BJ (cell line): ENCODE data around the gene KCTD16. TPM values are rescaled to one million over a fixed set of nuclear protein-coding genes. Genes with fewer than 3 reads are reported as not detected.

Experiments
- CTCF ChIA-PET: fragments of 350-600 bp; formaldehyde crosslinking; extraction: SDS; loops from one replicate; lab custom pipeline; 2021; ENCODE audit warnings: antibody characterized with exemption, inconsistent platforms; lab: Yijun Ruan, JAX
- POLR2A ChIA-PET: fragments of 300-600 bp; sonication (Branson Sonifier 250); formaldehyde crosslinking; extraction: SDS; loops from one replicate; lab custom pipeline; 2021; ENCODE audit warnings: antibody characterized with exemption; lab: Charles Lee
- DNase-seq: peaks from one replicate; pipeline ENCODE4 v3.0.0-alpha.2; 2011; ENCODE audit warnings: low read depth
- H3K27me3 ChIP-seq: 2 replicates; pipeline ENCODE4 v1.6.0; 2011; ENCODE audit warnings: low read length; ENCODE audit not compliant: control insufficient read depth, insufficient read depth
- H3K36me3 ChIP-seq: 2 replicates; pipeline ENCODE4 v1.5.1; 2011; ENCODE audit warnings: low read length; ENCODE audit not compliant: control insufficient read depth, insufficient read depth
- H3K4me3 ChIP-seq: 2 replicates; pipeline ENCODE4 v1.5.1; 2011; ENCODE audit warnings: low read depth, mild to moderate bottlenecking, control low read depth, low read length
- CTCF ChIP-seq: IDR thresholded peaks from 2 replicates; pipeline ENCODE4 v1.5.1; 2011; ENCODE audit warnings: low read depth, mild to moderate bottlenecking, control low read depth, inconsistent platforms, low read length, moderate library complexity; ENCODE audit not compliant: insufficient read depth
- polyA plus RNA-seq: library from polyadenylated mRNA; depleted of rRNA; stranded (reverse); fragments of >200 nt; gene quantifications from 2 replicates; pipeline ENCODE4 v1.2.3, GENCODE V29; 2011

The KCTD16 gene
- polyA plus RNA-seq, 1 experiment, result 1.7 TPM

- CTCF ChIA-PET, result no interaction called here
- H3K4me3 ChIP-seq, result no peak overlapping the region
- DNase-seq, result no peak
- H3K27me3 ChIP-seq, result no peaks in the 10 kb centered on the region
- no peak for TF ChIP-seq CTCF
- POLR2A ChIA-PET, result no interaction called here
- no peaks in the 10 kb centered on the region for H3K36me3 ChIP-seq
Measured at GRCh38 chr5:144367991-144368390, 197.3 kb downstream of the KCTD16 start.

GRCh38 chr5:144368556-144368955 is 197.9 kb downstream of the KCTD16 start:
- DNase-seq, result no peak
- Histone ChIP-seq H3K36me3 (no peaks in the 10 kb centered on the region), H3K27me3 (no peaks in the 10 kb centered on the region), H3K4me3 (no peak overlapping the region)
- POLR2A ChIA-PET, result no interaction called here
- TF ChIP-seq CTCF, result no peak
- CTCF ChIA-PET, result no interaction called here

- ChIA-PET POLR2A (no interaction called here), CTCF (no interaction called here)
- Histone ChIP-seq H3K27me3 (no peaks in the 10 kb centered on the region), H3K4me3 (no peak overlapping the region), H3K36me3 (no peaks in the 10 kb centered on the region)
- no peak for TF ChIP-seq CTCF
- DNase-seq, result no peak
Measured at GRCh38 chr5:144369006-144369405, 198.3 kb downstream of the KCTD16 start.

- no peaks in the 10 kb centered on the region for H3K36me3 ChIP-seq
- DNase-seq, result no peak
- no peak overlapping the region for H3K4me3 ChIP-seq
- TF ChIP-seq CTCF, result no peak
- POLR2A ChIA-PET, result no interaction called here
- no peaks in the 10 kb centered on the region for H3K27me3 ChIP-seq
- CTCF ChIA-PET, result no interaction called here
Measured at GRCh38 chr5:144370273-144370672, 199.6 kb downstream of the KCTD16 start.

- no peak overlapping the region for H3K4me3 ChIP-seq
- no peak for DNase-seq
- ChIA-PET POLR2A (interaction anchor here (0.5 kb wide), 1 partner anchor 34 kb away, joined by 3 read pairs; no protein-coding TSS in a partner anchor), CTCF (interaction anchor here (1.3 kb wide), 1 partner anchor 11 kb away, joined by 3 read pairs; no protein-coding TSS in a partner anchor)
- H3K36me3 ChIP-seq, result no peaks in the 10 kb centered on the region
- H3K27me3 ChIP-seq, result no peaks in the 10 kb centered on the region
- no peak for TF ChIP-seq CTCF
Measured at GRCh38 chr5:144374637-144375036, 204.0 kb downstream of the KCTD16 start.
